ENCODE results near the gene GGTLC2.

- TF ChIP-seq, protein P1, sequence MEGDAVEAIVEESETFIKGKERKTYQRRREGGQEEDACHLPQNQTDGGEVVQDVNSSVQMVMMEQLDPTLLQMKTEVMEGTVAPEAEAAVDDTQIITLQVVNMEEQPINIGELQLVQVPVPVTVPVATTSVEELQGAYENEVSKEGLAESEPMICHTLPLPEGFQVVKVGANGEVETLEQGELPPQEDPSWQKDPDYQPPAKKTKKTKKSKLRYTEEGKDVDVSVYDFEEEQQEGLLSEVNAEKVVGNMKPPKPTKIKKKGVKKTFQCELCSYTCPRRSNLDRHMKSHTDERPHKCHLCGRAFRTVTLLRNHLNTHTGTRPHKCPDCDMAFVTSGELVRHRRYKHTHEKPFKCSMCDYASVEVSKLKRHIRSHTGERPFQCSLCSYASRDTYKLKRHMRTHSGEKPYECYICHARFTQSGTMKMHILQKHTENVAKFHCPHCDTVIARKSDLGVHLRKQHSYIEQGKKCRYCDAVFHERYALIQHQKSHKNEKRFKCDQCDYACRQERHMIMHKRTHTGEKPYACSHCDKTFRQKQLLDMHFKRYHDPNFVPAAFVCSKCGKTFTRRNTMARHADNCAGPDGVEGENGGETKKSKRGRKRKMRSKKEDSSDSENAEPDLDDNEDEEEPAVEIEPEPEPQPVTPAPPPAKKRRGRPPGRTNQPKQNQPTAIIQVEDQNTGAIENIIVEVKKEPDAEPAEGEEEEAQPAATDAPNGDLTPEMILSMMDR (IDR thresholded peaks at IDR 0.05; ENCODE audit: insufficient read depth, low read length, poor library complexity, severe bottlenecking): no peak
- TF ChIP-seq EZH2phosphoT487 (conservative IDR thresholded peaks at IDR 0.05; ENCODE audit: low read length): no peak
Observed at GRCh38 chr22:22694106-22694505, 49.7 kb downstream of the GGTLC2 start.

Measured in SU-DHL-6 (cell line).